Raji (cell line): ENCODE data around the gene NPSR1.

Experiments used
- POLR2A ChIP-seq: IDR thresholded peaks from 2 replicates; pipeline ENCODE4 v1.6.1; 2011; ENCODE audit warnings: low read depth, low read length, control low read depth; ENCODE audit not compliant: insufficient read depth

NPSR1 gene

DNA sequence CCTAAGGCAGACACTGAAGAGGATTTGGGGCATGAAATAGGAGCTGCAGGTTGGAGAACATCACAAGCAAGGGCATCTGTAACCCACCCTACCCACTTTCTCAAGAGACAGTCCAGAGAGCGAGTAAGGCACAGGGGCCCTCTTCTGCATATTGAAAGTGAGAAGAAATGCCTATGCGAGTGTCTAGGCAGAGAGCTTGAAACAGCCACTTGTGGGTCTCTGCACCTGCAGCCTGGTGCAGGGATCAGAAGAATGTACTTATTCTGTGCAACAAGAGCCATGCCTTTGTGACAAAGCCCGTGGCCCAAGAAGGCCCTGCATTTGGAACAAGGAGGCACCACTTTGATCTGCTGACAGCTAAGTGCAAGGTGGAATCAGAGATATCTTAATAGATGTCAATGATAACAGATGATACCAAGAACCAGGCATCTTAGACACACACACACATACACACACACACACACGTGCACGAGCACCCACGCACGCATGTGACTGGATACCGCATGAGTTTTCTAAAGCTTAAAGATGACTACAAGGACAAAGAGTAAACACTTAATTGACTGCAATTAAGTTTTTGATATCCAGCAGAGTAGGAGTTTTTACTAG lies 89.3 kb downstream of the NPSR1 start:
- TF ChIP-seq POLR2A, result no peak

DNA sequence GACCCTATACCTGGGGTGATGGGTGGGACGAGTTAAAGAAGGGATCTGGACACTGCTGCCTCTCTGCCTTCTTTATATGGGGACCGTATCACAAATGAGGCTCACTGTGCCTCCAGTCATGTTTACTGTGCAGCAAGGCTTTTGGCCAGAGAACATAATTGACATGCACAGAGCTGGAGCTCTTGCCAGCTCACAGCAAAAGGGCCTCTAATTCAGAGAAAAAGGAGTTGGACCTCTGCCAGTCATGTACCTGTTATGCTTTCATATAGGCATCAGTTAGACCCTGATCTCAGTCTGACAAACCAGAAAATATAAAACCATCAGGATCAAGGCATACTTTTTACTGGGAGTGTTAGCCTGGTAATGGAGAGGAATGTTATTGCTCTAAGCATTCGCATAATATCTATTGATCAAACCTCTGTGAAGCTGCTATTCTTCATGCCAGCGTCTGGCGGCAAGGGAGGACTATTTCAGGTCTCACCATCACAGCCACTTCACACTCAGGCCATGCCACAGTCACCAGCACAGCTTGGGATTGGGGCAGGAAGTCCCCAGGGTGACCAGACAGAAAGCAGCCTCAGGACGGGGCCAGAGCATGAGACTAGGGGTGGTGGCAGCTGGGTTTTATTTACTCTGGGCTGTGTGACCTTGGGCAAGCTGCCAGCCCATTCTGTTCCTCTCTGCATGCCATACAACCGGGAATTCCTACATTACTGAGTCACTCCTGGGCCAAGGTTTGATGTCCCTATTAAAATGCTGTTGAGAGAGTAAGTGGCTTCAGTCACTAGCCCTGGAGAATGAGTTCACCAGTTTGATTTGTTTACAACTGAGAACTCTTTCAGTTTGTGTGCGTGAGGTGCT lies 90.1 kb downstream of the NPSR1 start:
- TF ChIP-seq POLR2A, result no peak

GRCh38 chr7:34748728-34749089 lies 90.7 kb downstream of the NPSR1 start:
- no peak for TF ChIP-seq POLR2A

DNA sequence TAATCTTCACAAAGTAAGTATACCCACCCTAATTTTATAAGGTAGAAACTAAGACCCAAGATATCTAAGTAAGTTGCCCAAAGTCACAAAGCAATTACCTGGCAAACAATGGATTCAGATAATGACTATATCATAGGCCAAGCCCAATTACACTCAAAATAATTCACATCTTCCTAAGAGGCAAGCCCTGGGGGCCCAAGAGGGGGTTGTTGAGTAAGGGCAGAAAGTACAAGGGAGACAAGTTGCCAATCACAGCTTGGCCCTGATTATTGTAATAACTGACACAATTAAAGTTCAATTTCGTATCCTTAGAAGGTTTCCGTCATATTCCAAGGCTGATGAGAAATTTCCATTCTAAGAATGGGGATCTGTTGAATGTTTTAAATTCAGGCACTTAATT lies 91.4 kb downstream of the NPSR1 start:
- no peak for TF ChIP-seq POLR2A

DNA sequence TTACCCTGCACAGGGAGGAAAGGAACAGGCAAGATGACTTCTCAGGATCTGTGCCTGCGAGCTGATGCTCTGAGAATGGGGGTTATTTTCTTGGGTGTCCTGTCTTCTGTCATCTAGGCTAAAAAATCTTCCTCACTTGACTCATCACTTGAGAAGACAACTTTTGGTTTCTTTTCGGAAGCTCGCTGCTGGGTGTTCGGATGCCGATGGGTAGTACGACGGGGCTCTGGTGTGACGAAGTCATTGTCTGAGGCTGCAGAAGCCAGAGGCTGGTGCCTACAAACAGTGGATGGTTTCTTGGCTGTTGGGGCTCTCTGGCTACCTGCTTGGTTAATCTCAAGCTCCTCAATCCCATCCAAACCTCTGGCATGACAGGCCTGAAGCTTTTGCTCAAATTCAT lies 92.2 kb downstream of the NPSR1 start:
- no peak for TF ChIP-seq POLR2A

GRCh38 chr7:34750636-34751035 lies 92.6 kb downstream of the NPSR1 start:
- no peak for TF ChIP-seq POLR2A

DNA sequence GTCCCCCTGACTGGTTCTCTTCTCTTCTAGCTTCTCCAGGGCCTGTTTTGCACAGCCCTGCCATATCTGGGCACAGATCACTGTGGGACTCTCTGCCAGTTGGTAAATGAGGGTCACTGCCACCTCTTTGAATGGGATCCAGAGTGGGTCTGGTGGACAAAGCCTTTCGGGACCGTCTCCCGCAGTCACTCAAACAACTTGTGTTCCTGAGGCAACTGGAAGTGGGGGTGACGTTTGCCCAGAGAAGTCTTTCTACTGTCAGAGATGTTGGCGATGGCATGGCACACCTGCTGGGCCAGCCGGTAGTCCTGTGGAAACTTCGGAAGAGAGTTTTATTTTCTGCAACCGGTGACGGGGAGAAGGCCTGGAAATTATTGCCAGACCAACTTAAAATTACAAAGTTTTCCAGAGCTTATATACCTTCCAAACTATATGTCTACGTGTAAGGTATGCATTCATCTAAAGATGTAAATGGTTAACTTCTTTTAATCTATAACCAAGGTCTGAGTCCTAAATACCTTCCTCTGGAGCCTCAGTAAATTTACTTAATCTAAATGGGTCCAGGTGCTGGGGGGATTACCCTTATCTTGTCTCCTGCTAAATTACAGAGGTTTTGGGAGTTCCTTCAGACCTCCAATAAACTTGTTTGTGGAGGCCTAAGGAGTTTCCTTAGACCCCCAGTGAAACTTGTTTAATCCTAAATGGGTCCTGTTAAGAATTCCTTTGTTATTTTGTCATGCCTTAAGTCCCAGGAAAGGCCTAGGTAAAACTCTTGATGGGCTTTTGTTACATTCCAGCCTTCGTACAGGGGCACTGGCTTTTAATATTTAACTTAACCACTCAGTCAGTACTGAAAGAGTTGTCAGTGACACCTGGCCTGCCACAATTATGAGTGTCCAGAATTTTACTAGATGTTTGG lies 94.0 kb downstream of the NPSR1 start:
- no peak for TF ChIP-seq POLR2A

GRCh38 chr7:34752929-34753328 lies 94.9 kb downstream of the NPSR1 start:
- TF ChIP-seq POLR2A, result no peak

- no peak for TF ChIP-seq POLR2A
Measured at GRCh38 chr7:34755008-34755407, 97.0 kb downstream of the NPSR1 start.

- no peak for TF ChIP-seq POLR2A
Measured at GRCh38 chr7:34756025-34756437, 98.0 kb downstream of the NPSR1 start.

GRCh38 chr7:34756691-34757090 lies 98.7 kb downstream of the NPSR1 start:
- no peak for TF ChIP-seq POLR2A

GRCh38 chr7:34757570-34758110 lies 99.6 kb downstream of the NPSR1 start:
- no peak for TF ChIP-seq POLR2A

GRCh38 chr7:34758111-34758601 lies 100.1 kb downstream of the NPSR1 start:
- no peak for TF ChIP-seq POLR2A

DNA sequence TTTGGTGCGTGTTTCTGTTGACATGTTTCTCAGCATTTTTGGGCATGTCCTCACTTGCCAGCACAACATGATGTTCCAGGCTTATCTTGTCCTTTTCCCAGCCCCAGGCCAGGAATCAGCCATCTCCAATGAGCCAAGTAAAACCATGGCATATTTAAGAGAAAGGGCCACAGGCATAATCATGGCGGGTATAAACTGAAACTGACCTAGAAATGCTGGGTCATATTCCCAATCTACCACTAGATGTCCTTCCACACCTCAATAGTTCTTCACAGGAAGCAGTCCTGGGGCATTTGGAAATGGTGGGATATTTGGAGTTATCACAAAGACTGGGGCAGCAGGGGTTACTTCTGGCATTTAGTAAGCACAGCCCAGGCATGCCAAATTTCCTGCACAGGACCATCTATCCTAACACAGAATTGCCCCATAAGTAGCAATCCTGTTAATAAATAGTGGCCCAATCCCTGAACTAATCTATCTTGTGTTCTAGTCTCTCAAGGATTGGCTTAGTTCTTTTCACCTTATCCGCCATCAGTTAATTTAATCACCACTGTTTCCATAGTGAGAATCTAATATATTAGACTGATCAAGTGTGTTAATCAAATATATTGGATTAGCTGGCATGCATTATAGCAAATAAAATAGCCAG lies 101.6 kb downstream of the NPSR1 start:
- TF ChIP-seq POLR2A, result no peak

GRCh38 chr7:34760271-34760670 lies 102.3 kb downstream of the NPSR1 start:
- TF ChIP-seq POLR2A, result no peak

GRCh38 chr7:34761206-34761605 lies 103.2 kb downstream of the NPSR1 start:
- no peak for TF ChIP-seq POLR2A
